ENCODE results near the gene SOX13.

DNA sequence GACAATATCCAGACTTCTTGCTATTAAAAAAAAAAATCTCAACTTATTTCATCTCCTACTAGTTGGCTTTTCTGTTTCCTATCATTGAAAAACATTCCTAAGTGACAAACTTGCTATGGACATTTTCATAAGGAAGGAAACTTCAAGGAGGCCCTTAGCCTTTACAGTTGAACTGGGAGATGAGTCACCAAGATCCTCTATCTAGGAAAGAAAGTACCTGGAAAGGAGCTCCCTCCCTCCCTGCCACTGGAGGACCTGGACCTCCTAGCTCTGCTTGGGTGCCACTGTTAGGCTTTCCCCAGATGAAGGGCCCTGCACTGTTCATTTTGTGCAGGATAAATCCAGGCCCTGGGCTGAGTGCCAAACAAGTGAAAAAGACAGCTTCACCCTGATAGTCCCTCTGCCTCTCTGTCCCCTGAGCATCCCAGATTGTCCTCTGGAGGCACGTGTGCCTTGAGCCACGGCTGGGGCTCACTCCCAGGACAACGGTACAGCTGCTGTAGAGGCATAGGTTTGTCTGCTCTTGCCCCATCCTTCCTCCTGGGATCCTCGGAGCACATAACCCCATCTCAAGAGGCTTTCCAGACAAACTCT is 40.2 kb upstream of the SOX13 start:
- TF ChIP-seq, protein P1, sequence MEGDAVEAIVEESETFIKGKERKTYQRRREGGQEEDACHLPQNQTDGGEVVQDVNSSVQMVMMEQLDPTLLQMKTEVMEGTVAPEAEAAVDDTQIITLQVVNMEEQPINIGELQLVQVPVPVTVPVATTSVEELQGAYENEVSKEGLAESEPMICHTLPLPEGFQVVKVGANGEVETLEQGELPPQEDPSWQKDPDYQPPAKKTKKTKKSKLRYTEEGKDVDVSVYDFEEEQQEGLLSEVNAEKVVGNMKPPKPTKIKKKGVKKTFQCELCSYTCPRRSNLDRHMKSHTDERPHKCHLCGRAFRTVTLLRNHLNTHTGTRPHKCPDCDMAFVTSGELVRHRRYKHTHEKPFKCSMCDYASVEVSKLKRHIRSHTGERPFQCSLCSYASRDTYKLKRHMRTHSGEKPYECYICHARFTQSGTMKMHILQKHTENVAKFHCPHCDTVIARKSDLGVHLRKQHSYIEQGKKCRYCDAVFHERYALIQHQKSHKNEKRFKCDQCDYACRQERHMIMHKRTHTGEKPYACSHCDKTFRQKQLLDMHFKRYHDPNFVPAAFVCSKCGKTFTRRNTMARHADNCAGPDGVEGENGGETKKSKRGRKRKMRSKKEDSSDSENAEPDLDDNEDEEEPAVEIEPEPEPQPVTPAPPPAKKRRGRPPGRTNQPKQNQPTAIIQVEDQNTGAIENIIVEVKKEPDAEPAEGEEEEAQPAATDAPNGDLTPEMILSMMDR (IDR thresholded peaks at IDR 0.05), result no peak
- no peak for TF ChIP-seq POLR2A (IDR thresholded peaks at IDR 0.05)
